GM18526 (cell line): Measurements from ENCODE around the gene NFATC4.

ENCODE experiments used
- POLR2A ChIP-seq: IDR thresholded peaks from 3 replicates; pipeline ENCODE4 v1.6.1; 2011; ENCODE audit not compliant: insufficient read length; ENCODE audit errors: extremely low read depth

The NFATC4 gene

DNA sequence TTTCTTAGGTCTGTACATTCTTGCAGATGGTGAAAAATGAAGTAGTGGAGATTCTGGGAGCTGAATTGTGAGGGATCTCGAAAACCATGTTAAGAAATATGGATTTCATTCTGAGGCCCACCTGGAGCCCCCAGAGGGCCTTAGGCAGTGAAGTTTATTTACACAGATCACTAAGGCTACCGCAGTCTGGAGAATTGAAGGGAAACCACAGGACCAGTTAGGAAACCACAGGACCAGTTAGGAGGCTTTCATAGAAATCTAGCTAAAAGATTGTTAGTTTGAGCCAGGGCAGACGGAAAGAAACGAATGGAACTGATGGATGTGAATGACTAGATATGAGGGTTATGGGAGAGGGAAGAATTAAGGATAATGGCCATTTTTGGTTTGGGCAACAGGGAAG, 54.3 kb downstream of the NFATC4 start:
- TF ChIP-seq POLR2A = no peak

DNA sequence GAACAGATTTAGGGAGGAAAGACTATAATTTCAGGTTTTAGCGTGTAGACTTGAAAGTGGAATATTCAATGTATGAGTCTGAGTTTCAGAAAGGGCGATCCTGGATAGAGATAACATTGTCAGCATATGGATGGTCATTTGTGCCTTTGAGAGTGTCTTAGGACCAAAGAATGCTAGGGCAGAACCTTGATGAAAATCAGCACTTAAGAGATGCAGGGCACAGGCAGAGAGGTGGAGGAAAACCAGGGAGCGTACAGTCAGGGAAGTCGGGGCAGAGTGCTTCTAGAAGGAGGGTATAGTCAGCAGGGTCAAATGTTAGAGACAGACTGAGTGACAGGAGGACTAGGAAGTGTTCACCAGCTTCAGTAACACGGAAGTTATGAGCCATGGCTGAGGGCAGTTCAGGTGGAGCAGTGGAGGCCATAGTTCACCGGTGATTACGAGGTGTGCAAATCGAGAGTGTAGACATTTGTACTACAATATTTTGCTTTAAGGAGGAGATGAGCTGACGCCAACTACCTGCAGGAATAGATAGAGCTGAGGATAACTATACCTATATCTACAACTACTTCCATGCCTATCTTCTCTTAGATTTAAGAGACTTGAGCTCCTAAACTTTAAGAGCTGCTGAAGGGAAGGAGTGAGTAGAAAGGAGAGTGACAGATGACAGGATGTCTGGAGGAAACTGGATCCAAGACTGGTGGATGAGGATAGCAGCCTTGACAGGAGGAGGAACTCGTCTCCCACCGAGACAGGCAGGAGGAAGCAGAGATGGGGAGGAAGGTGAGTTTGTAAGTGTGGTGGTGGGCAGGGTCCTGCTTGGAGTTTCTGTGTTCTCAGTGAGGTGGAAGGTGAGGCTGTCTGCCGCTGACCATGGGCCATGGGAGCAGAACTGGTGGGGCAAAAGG, 55.0 kb downstream of the NFATC4 start:
- no peak for TF ChIP-seq POLR2A

DNA sequence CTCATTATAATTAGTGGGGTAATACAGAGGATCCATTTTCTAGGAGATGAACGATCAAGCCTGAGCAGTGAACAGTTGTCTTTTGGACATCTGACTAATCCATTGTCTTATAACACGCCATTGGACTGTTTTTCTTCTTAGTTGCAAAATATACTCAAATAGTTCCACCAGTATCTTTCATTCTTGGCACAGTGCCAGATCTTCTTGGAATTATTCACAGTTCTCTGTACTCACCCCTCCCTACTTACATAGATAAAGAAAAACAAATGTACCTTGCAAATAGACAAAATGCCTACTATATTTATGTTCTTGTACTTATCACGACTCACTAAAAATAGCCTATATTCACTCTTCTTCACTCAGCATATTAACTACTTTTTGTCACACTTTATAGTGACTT, 57.7 kb downstream of the NFATC4 start:
- no peak for TF ChIP-seq POLR2A

DNA sequence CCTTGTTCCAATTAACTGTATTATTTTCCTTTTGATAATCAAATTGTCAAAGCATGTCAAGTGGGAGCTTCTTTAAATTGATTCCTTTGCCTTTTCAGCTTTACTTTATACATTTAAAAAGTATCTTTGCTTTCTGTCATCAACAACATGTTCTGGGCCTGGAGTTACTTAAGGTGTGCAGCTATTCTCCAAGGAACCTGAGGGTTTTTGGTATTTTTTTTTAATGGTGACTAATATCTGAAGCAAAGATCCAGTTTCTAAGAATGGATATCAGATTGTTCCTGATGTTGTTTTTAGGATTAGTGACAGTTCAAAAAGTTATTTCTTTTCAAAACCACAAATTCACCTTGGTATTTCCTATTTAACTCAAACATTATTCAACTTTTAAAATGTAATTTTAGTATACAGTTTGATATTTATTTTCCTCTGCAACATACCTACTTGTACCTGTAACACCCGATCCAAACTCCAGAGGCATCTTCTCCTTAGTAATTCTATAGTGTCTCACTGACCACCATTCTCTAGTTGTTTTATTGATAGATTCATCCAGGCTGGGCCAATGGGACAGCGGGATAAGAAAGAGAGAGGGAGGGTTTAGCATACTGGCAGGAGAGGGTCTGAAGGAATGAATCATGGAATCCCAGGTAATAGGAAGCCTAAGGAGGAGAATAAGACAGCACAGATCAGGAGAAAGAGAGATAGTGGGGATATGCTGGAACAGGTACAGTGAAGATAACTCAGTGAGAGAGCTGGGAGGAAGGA, 58.3 kb downstream of the NFATC4 start:
- no peak for TF ChIP-seq POLR2A

DNA sequence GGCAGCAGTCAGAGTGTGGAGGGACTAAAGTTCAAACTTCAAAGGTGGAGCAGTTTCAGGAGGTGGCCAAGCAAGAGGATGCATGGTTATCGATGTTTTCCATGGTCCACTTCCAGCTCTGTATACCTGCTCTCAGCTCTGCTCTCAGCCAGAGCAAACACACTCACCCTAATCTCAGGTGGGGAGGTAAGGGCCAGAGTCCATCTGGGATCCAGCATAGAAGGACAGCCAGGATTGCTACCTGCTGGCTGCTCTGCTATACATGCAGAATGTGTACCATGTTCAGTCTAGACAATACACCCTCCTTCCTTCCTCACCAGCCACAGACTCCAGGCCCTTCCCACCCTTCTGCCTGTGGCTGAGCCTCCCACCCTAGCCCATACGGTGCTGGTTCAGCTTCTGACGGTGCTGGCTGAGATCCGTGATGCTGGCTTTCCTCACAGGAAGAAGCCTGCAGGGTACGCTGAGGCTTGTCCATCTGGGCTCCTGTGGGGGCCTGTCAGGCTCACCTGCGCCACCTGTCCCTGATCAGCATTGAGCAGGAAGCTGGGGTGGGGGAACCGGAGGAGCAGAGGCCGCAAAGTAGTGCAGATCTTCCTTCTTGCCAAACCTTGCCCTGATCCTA, 59.0 kb downstream of the NFATC4 start:
- TF ChIP-seq POLR2A = no peak

DNA sequence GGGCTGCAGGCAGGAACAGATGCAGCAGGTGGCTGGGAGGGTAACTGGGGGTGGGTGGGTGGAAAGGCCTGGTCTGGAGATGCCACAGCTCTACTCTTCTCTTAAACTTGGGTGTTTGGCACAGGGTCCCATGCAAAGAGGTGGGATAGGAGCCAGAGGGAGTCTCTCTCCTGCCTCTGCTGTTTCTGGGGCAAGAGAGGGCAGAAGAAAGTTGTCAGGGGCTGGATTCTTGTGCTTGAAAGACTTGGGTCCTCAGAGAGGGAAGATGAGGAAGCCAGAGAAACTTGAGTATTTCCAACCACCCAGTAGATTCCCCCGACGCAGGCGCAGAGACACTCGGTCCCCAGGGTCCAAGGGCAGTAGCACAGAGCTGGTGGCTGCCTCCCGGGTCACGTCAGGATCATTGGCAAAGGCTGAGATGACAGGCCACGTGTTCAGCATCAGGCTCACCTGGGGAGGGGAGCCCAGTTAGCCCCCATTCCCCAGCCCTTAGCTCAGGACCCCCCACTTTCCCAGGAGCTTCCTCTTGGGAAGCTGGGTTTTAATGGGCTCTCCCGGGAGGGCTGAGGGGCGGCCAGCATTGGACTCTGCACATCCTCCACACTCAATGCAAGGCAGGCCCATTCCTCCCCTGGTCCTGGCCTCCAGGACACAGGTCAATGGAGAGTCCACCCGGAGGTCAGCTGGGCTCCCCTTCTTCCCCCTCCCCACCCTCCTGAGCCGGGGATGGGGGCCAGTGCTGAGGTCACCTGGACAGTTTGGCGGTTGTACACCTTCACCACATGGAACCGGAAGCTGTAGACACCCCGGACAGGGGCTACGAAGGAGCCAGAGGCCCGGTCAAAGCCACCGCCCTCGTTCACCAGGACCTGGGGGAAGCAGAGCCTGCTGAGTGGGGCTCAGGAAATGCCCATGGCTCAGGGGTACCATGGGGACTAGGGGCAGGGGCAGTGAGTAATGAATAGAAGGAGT, 59.8 kb downstream of the NFATC4 start:
- no peak for TF ChIP-seq POLR2A

DNA sequence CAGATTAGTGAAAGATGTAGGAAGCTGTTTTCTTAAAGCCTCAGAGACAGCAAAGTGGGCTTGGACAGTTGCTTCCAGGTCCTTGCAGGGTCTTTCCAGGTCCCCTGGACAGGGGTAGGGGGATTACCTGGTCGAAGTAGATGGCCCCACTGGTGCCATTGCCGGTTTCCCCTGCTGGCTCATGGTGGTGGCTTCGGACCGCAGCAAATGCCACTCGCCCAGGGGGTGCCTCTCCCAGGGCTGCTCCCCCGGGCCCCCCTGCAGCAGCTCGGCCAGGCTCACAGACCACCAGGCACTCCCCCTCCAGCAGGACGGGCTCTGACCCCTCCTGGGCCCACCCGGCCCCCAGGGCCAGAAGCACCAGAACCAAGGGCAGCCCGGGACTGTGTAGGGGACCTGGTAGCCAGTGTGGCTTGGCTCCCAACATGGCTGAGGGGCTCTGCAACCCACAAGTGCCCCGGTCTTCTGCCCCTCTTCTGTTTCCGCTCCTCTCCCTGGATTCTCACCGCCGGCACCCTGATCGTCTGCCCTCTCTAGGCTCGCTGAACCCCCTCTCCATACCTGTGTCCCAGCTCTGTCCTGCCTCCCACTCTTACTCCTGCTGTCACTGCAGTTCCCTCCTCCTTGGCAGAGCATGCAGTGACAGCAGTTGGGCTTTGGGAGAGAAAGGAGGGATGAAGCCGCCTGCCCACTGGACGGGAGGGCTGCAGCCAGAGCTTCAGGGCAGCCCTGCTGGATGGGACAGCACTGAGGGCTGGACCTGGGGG, 60.8 kb downstream of the NFATC4 start:
- no peak for TF ChIP-seq POLR2A
